H1 (cell line): Measurements from ENCODE around the gene CACNA2D3.

Source experiments
- CEBPB ChIP-seq: IDR thresholded peaks from 2 replicates; pipeline ENCODE4 v1.6.1; 2012; ENCODE audit warnings: low read depth, low read length
- POLR2AphosphoS5 ChIP-seq: IDR thresholded peaks from 2 replicates; pipeline ENCODE4 v1.6.1; 2011; ENCODE audit warnings: low read depth, low read length
- SP2 ChIP-seq: IDR thresholded peaks from 2 replicates; pipeline ENCODE4 v1.6.1; 2012; ENCODE audit warnings: mild to moderate bottlenecking, low read length, inconsistent platforms
- TF ChIP-seq, protein P1 (sequence below): IDR thresholded peaks from 2 replicates; pipeline ENCODE4 v1.6.1; 2012; ENCODE audit warnings: low read length, inconsistent platforms
- TF ChIP-seq, protein P2 (sequence below), 3 experiments: IDR thresholded peaks; 1 replicate in 2 of 3; 2 replicates in 1 of 3; pipeline versions ENCODE4 v1.5.1 to v1.6.1; 2011; ENCODE audit warnings: low read length in 3 of 3, mild to moderate bottlenecking in 3 of 3, inconsistent platforms in 2 of 3, low read depth in 1 of 3, moderate library complexity in 1 of 3; ENCODE audit not compliant: insufficient read depth in 1 of 3; ENCODE audit errors: control extremely low read depth in 1 of 3

DNA sequence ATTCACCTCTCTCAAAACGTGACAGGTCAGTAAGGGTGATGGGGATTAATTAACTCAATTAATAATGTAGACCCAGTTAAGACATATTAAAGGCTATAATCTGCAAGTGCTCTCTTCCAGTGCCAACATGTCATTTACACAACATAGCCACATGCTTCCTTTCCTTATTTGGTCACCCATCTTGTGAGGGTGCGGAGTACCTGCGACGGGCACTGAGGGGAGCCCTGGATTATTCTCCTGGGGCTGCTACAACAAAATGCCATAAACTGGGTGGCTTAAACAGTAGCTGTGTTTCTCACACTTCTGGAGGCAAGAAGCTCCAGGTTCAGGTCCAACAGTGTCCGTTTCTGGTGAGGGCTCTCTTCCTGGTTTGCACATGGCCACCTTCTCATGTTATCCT is 962.9 kb downstream of the CACNA2D3 start:
- no peak for TF ChIP-seq CEBPB
- TF ChIP-seq, protein P1, sequence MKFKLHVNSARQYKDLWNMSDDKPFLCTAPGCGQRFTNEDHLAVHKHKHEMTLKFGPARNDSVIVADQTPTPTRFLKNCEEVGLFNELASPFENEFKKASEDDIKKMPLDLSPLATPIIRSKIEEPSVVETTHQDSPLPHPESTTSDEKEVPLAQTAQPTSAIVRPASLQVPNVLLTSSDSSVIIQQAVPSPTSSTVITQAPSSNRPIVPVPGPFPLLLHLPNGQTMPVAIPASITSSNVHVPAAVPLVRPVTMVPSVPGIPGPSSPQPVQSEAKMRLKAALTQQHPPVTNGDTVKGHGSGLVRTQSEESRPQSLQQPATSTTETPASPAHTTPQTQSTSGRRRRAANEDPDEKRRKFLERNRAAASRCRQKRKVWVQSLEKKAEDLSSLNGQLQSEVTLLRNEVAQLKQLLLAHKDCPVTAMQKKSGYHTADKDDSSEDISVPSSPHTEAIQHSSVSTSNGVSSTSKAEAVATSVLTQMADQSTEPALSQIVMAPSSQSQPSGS: no peak
- TF ChIP-seq POLR2AphosphoS5: no peak
- TF ChIP-seq SP2: no peak
- TF ChIP-seq, protein P2, sequence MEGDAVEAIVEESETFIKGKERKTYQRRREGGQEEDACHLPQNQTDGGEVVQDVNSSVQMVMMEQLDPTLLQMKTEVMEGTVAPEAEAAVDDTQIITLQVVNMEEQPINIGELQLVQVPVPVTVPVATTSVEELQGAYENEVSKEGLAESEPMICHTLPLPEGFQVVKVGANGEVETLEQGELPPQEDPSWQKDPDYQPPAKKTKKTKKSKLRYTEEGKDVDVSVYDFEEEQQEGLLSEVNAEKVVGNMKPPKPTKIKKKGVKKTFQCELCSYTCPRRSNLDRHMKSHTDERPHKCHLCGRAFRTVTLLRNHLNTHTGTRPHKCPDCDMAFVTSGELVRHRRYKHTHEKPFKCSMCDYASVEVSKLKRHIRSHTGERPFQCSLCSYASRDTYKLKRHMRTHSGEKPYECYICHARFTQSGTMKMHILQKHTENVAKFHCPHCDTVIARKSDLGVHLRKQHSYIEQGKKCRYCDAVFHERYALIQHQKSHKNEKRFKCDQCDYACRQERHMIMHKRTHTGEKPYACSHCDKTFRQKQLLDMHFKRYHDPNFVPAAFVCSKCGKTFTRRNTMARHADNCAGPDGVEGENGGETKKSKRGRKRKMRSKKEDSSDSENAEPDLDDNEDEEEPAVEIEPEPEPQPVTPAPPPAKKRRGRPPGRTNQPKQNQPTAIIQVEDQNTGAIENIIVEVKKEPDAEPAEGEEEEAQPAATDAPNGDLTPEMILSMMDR (IDR thresholded peaks at IDR 0.05; ENCODE audit: control extremely low read depth in 1 of 3, insufficient read depth in 1 of 3, low read depth in 1 of 3, low read length in 3 of 3): peak in 2 of 3 experiments; percentile 4 to 6; a peak in 1 of 4 replicates
